Right ventricle myocardium inferior (tissue), 1 donor: ENCODE results near the gene CAMK2B. TPM values are rescaled to one million over a fixed set of nuclear protein-coding genes. Genes with fewer than 3 reads are reported as not detected.

Experiments used
- ATAC-seq: fragments of 200-7000 bp; cut with Tn5 transposase; one replicate; pipeline ENCODE4 v1.9.1; 2020; ENCODE audit warnings: mild to moderate bottlenecking, moderate library complexity
- DNase-seq: peaks from one replicate; pipeline ENCODE4 v3.0.0; 2021; ENCODE audit errors: missing footprints
- intact Hi-C: fragments of 100-400 bp; cut with DNase I; formaldehyde crosslinking; loops from one replicate; pipeline ENCODE4 v1.11.0; 2022
- total RNA-seq: library from RNA; stranded (reverse); fragmentation: NEBNext Ultra II Directional; extraction: Animal tissue kit (Norgen Biotek cat#: 25700); gene quantifications from one replicate; pipeline ENCODE4 v1.2.1, GENCODE V29; 2021
- donor health status: DM: no; HTN: yes; CAD: no; lungs with severe emphysema.

The CAMK2B gene
- total RNA-seq, 1 donor from 2014 or later = 95.4 TPM

DNA sequence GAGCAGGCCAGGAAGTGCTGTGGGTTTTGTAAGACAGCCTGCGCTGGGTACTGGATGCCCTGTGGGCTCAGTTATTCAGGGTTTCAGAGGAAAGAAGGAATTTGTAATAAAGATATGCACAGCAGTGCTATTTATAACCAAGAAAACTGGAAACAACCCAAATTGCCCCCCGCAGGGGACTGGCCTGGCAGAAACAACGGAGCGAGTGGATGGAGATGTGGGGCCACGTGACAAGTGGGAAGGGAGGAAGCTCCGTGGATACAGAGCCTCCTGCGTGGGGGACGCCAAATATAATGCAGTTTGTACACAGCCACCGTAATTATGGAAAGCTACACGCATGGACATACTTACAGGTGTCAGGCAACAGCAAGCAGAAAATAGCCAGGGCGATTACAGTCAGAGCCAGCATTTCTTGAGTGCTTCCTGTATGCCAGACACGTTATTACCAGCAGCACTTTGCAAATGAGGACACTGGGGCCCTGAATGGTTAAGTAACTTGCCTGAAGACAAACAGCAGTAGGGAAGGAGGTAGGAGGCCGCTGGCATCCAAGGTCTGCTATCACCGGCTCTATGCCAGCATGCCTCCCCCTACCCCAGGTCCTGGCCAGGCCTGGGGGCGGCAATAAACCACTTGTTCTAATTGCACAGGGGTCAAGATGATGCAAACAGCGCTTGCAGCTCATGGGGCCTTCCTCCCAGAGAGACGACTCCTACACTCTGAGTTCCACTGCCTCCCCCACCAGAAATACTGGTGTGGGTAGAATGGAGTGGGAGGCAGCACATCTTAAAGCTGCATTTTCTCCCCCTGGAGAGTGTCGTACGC, 8.7 kb upstream of the CAMK2B start:
- ATAC-seq = peak; percentile 72
- intact Hi-C loops = no loop called here
- no peak for DNase-seq

DNA sequence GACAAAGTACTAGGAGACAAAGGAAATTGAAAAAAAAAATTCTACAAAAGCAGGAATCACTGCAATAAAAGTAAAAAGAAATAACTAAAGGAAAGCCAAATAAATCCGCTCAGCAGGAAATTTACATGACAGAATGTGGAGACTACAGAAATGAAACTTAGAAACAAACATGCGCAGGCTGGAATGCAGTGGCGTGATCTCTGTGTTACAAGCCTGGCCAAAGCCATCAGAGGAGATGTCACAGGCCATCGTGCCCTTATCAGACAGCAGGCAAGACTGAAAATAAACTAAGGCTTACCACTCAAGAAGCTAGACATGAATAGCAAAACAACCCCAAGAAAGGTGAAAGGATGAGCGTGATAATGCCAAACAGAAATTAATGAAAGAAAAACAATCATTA, 6.3 kb upstream of the CAMK2B start:
- DNase-seq (no peak), ATAC-seq (no peak)
- intact Hi-C loops = no loop called here

DNA sequence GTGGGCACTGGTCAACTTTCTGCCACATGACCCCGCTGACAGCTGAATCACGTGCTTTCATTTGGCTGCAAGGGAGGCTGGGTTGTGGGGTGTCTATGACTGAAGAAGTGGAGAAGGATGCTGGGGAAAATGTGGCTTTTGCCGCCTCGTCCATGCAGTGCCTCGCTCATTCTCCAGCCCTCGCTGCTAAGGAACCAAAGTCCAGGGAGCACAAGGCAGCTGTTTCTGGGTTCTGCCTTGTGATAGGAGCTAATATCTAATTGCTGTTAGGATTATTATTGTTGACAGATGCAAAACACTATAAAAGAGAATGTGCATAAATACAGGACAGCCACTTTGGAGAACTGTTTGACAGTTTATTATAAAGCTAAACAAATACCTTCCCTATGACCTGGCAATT, 4.9 kb upstream of the CAMK2B start:
- DNase-seq (no peak), ATAC-seq (no peak)
- intact Hi-C loops = no loop called here

DNA sequence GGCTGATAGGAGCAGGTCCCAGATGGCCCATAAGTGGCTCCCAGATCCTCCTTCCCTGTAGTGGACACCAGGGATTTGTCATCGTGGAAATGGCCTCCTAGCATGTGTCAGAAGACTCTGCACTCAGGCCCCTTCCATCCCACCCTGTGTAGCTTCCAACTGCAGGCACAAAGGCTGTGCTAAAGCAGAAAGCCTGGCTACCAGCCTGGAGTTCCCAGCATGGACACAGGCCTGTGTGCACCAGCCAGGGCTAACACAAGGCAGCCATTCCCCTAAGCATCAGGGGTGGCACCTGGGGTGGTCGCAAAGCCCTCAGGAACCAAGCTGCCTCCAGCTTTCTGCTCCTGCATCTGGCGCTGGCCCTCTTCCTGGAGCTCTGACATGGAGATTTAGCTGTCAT, 4.5 kb upstream of the CAMK2B start:
- intact Hi-C loops = loop anchor here (10.0 kb wide), 1 partner anchor 195 kb away; no protein-coding TSS in a partner anchor
- DNase-seq (no peak), ATAC-seq (no peak)

DNA sequence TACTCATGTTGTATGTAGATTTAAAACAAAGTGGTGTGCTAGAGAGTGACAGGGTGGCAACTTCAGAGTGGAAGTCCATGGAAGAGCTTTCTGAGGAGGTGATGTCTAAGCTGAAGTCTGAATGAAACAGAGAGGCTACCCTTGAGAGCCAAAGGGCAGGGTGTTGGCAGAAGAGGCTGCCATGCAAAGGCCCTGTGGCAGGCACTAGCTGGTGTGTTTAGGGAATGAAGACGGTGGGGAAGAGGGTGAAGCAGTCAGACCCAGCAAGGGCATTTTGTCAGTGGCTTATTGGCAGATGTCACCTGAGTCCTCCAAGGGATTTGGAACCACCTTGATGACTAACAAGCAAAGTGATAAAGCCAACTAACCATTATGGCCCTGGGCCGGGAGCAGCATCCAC, 3.7 kb upstream of the CAMK2B start:
- ATAC-seq = no peak
- DNase-seq = no peak
- intact Hi-C loops = loop anchor here (10.0 kb wide), 1 partner anchor 194 kb away; no protein-coding TSS in a partner anchor

DNA sequence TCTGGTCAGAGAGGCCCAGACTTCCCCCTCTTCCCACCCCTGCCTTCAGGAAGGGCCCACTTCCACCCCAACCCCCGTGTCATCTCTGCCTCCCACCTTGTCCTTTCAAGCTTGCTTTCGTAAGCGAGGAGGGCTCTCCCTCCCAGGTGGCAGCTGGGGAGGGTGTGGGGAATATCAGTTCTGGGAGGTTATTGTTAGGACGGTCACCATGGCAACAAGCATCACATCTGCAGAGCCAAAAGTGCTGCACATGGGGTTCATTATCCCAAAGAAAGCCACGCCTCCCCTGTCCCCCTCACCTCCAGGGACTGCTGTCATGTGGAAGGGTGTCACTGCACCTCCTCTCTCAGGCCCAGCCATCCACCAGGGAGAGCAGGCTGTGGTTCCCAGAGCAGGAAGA, 2.6 kb upstream of the CAMK2B start:
- ATAC-seq = no peak
- intact Hi-C loops = loop anchor here (10.0 kb wide), 1 partner anchor 193 kb away; no protein-coding TSS in a partner anchor
- no peak for DNase-seq

DNA sequence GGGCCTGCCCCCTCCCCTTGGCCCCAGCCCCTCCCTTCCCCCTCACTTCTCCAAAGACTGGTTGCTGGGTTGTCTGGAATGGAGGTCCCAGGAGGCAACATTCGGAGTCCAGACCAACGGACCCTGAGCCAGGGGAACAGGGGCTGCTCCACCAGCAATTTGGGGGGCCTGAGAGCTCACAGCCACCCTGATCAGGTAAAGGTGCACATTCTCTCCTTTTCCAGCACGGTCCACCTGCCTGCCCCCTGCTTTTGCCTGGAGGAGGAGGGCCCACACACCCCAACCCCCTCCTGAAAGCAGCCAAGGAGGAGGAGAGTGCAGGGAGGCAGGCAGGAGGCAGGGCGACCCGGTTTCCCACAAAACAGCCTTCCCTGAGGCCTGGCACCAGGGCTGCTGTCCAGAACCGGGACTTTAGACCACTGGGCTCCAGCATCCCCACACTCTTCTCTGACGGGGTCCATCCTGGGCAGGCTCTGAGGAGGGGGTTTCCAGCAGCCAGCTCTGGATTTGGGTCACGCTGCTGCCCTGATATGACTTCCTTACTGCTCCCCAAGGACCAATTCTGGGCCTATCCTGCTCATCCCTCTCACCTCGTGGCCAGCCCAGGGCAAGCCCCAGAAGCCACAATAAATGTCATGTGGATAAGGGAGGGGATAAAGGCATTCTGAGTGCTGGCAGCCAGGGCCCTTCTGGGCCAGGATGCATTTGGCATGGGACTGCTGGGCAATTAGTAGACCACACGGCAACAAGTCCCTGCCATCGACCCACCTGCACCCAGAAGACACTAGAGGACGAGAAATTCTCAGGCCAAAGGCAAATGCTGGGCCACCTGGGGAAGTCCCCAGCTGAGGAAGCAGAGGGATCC, 1.1 kb upstream of the CAMK2B start:
- DNase-seq (no peak), ATAC-seq (no peak)
- intact Hi-C loops = loop anchor here (10.0 kb wide), 1 partner anchor 192 kb away; no protein-coding TSS in a partner anchor

DNA sequence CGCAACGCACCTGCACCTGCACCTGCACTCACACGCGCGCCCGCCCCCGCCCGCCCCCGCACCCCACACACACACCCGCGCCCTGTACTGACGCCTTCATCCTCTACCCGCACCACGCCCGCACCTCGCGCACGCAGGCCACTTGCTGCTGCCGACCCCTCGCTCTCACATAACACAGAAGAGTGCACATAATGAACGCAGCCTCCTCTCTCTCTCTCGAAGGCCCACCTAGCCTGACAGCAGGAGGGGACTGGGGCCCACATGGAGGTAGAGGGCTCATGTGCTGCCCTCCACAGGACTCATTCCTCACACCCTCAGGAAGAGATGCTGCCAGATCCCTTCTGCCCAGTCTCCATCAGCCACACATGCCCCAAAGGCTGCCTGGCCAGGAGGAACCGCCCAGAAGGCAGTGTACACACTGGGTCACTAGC, 432 bp upstream of the CAMK2B start:
- ATAC-seq (no peak), DNase-seq (no peak)
- intact Hi-C loops = loop anchor here (10.0 kb wide), 1 partner anchor 191 kb away; no protein-coding TSS in a partner anchor

DNA sequence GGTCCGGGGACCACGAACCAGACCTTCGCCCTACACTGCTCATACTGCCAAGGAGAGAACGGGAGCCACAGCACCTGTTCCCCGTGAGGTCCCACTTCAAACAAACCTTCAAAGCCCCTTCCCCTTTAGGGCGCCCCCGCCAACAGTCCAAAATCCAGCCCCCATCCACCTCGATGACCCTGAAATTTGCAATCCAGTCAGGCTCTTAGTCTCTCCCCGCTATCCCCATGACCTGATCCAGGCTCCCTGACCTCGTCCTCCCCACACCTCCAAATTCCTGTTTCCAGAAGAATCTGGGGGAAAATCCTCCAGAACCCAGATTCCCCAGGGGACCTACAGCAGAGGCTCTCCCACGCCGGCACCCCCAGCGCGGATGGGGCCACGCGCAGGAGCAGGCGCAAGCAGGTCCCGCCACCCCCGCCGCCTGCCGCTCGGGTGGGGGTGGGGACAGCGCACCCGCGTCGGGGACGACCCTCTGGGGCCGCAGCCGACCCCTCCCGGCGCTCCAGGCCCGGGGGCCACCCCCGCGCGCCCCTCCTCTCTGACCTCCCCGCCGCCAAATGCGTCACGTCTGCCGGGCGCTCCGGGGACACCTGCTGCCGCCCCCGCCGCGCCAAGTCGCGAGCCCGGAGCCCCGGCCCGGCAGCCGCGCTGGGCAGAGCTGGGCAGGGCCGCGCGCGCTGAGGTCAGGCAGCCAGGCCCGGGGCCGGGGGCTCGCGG, 753 bp downstream of the CAMK2B start:
- no peak for ATAC-seq
- no peak for DNase-seq
- intact Hi-C loops = loop anchor here (10.0 kb wide), 1 partner anchor 190 kb away; no protein-coding TSS in a partner anchor

DNA sequence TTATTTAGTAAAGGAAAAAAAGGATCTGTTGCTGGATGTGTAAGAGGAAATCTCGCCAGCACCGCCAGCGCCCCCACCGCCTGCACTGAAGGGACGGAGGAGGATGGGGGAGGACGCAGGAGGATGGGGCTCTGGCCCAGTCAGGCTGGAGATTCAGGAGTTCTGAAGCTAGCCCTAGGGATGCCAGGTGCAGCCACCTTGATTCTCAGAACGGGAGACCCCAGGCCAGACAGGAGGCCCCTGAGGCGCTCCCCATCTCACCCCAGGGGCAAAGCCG, 1.3 kb downstream of the CAMK2B start:
- intact Hi-C loops = loop anchor here (10.0 kb wide), 1 partner anchor 189 kb away; no protein-coding TSS in a partner anchor
- ATAC-seq (no peak), DNase-seq (no peak)

DNA sequence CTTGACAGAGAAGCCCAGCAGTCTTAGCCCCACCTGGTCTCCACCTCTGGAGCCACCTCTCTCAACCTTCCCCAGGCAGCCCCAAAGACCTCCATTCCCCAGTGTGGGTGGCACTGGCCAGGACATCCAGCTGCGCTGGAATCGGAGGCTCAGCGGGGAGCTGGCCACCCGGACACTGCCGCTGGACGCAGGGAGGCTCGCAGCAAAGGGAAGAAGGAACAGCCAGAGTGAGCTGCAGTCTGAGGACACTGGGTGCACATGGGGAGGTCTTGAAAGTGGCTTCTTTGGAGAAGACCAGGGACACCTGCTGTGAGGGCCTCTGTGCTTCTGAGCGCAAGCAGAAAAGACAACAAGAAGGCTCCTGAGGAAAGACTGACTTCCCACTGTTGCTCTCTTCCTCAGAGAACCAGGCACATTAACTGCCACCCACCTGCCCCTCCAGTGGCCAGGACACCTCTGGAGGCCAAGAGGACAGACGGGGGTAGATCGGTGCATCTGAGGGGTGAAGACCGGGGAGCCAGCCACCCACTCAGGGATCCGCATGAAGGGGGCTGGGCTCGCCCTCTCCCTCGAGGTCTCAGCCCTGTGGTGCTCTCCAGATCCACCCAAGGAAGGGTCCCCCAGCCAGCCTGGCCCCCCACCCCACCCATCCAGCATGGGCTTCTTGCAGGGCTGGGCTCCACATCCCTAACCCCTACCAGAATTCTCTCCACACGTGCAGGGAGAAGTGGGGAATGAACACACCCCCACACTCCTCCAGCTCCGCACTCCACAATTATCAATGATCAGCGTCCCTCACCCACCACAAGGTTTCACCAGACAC, 1.8 kb downstream of the CAMK2B start:
- DNase-seq (no peak), ATAC-seq (no peak)
- intact Hi-C loops = loop anchor here (10.0 kb wide), 1 partner anchor 189 kb away; no protein-coding TSS in a partner anchor

DNA sequence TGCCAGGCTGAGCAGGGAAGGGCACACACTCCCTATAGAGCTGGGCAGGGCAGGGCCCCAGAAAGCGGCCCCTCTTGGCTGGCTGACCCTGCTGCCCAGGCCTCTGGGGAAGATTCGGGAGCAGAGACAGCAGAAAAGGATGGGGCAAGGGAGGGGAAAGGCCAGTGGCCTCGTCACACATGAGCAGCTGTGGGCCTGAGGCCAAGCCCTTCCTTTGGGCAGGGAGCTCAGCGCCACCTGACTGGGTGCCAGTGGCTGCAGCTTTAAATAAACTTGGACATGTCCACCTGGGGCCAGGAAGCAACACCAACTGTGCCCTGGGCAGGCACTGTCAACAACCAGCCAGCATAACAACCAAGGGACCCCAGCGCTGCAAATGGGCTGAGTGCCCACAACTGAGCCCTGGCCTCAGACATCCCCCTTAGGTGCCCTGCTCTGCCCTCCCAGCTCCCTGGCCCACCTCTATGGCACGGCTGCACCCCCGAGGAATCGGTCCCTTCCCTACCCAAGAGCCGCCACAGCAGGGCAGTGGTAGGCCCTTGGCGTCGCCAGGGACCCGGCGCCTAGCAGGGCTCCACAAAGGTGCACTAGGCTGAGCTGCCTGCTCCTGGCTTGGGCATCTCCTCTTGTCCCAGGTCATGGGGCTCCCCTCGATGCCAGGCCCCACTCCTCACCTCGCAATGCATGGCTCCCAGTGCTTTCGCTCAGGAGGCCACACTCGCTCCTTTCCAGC, 2.6 kb downstream of the CAMK2B start:
- DNase-seq (peak; percentile 83), ATAC-seq (peak; percentile 78)
- intact Hi-C loops = loop anchor here (10.0 kb wide), 1 partner anchor 188 kb away; no protein-coding TSS in a partner anchor

DNA sequence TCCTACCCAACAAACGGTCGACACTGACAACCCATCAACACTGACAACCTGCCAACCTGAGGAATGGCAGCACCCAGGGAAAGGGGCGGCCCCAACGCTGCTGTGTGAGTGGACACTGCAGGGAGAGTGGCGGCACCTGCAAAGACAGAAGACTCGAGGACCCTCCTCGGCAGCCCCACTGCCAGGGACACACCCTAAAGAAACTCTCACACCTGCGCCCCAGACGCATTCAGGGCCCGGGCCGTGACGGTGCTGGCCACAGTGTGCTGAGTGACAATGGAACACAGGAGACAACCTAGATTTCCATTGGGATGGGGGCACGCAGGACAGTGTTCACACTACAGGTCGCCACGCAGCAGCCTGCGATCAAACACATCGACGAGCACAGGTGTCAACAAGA, 3.6 kb downstream of the CAMK2B start:
- DNase-seq = no peak
- ATAC-seq = no peak
- intact Hi-C loops = loop anchor here (10.0 kb wide), 1 partner anchor 187 kb away; no protein-coding TSS in a partner anchor

DNA sequence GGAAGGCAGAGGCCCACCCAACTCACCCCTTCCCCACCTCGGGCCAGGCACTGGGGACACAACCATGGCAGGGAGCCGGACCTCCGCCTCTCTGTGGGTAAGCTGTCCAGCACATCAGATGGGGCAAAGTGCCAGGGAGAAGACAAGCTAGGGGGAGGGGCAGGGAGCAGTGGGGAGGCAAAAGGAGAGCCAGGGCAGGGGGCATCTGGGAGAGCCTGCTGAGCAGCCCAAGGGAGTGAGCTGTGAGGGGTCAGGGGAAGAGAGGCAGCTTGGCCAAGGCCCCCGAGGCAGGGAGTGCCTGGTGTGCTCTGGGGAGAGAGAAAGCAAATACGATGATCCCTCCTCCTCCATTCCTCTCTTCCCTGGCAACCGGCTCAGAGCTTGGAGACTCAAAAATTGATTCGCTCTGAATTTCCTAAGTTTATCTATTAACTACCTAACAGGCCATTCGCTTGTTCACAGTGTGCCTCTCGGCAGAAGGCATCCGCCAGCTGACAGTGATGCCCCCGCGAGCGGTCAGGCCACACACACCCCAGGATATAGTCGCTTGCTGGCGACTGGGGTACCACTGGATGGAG, 4.5 kb downstream of the CAMK2B start:
- DNase-seq (no peak), ATAC-seq (no peak)
- intact Hi-C loops = loop anchor here (10.0 kb wide), 1 partner anchor 186 kb away; no protein-coding TSS in a partner anchor

DNA sequence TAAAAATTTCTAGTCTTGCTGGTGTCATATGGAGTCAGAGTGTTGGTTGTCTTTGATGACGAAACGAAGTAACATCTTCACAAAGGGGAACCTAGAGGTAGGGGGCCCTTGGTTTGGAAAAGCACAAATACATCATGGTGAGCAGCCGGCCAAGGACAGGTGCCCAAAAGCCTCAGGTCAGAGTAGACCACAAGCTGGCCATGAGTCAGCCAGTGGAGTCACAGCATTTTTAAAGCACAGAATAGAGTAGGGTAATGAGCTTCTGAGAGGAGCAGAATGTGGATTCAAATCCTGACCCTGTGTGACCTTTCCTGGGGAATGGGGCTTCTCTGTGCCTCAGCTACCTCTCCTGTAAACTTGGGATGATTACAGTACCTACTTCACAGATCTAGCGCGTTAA, 5.3 kb downstream of the CAMK2B start:
- ATAC-seq (no peak), DNase-seq (no peak)
- intact Hi-C loops = loop anchor here (10.0 kb wide), 1 partner anchor 185 kb away; no protein-coding TSS in a partner anchor

DNA sequence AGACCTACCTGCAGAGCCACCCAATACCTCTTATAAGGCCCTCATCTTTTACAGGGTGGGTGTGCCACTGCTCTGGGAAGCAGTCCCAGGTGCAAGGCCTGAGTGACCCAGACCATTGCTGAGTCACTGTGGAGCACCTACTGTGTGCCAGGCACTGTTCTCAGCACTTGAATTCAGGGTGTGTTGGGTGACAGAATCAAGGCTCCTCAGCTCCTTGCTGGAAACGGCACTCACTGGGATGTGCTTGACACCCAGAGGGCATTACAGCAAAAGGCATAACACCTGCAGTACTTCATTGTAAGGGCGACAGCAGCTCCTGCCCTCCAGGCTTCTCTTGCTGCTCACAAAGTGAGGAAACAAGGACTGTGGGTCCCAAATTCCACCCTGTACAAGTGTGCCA, 7.1 kb downstream of the CAMK2B start:
- intact Hi-C loops = no loop called here
- DNase-seq = no peak
- ATAC-seq = no peak

DNA sequence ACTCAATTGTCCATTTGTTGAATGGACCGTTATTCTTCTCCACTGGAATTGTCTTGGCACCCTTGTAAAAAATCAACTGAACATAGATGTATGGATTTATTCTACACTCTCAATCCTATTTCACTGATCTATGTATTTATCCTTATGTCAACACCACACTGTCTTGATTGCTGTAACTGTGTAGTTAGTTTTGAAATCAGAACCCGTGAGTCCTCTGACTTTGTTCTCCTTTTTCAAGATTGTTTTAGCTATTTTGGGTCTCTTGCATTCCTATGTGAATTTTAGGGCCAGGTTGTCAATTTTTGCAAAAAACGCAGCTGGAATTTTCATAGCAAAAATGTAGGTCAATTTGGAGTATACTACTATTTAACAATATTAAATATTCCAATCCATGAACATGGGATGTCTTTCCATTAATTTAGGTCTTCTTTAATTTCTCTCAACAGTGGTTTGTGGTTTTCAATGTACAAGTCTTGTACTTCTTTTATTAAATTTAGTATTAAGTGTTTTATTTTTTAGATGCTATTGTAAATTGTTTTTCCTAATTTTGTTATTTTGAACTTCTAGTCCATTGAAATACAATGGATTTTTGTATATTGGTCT, 10.0 kb downstream of the CAMK2B start:
- intact Hi-C loops = no loop called here
- DNase-seq = no peak
- no peak for ATAC-seq
